Neural cell (in vitro differentiated cells): Measurements from ENCODE around the gene BCAS1. TPM values are rescaled to one million over a fixed set of nuclear protein-coding genes. Genes with fewer than 3 reads are reported as not detected.
A peak's percentile ranks its signal among the peaks of the same experiment; 100 is the strongest.

Experiments
- H2AFZ ChIP-seq: fragments of 200-600, 300-800 bp; sonication (generic), shearing (Covaris generic); 2 replicates; pipeline ENCODE4 v1.6.0; 2014; ENCODE audit warnings: low read depth, mild to moderate bottlenecking, antibody characterized with exemption, low read length, moderate library complexity
- H3F3A ChIP-seq: fragments of 200-600 bp; shearing (Covaris generic); 2 replicates; pipeline ENCODE4 v1.6.1; 2016; ENCODE audit warnings: mild to moderate bottlenecking, moderate library complexity, mixed read lengths, antibody characterized with exemption, low read length; ENCODE audit not compliant: insufficient read depth, poor library complexity, severe bottlenecking
- H3K27ac ChIP-seq: fragments of 200-600, 300-800 bp; sonication (generic), shearing (Covaris generic); 2 replicates; pipeline ENCODE4 v1.5.1; 2014; ENCODE audit warnings: mild to moderate bottlenecking, low read length, moderate library complexity
- H3K27me3 ChIP-seq: fragments of 300-800, 200-600 bp; sonication (generic), shearing (Covaris generic); 2 replicates; pipeline ENCODE4 v1.6.0; 2014; ENCODE audit warnings: mild to moderate bottlenecking, low read depth, low read length, moderate library complexity; ENCODE audit not compliant: insufficient read depth
- H3K36me3 ChIP-seq: fragments of 300-800, 200-600 bp; sonication (generic), shearing (Covaris generic); 2 replicates; pipeline ENCODE4 v1.5.1; 2014; ENCODE audit warnings: mild to moderate bottlenecking, antibody characterized with exemption, low read length, moderate library complexity; ENCODE audit not compliant: insufficient read depth
- H3K4me2 ChIP-seq: fragments of 300-800, 200-600 bp; sonication (generic), shearing (Covaris generic); 2 replicates; pipeline ENCODE4 v1.6.0; 2014; ENCODE audit warnings: mild to moderate bottlenecking, low read length
- H3K4me3 ChIP-seq: fragments of 300-800, 200-600 bp; sonication (generic), shearing (Covaris generic); 2 replicates; pipeline ENCODE4 v1.5.1; 2014; ENCODE audit warnings: mild to moderate bottlenecking, low read length, moderate library complexity
- H3K79me2 ChIP-seq: fragments of 200-600 bp; shearing (Covaris generic); replicated peaks from 2 replicates; pipeline ENCODE4 v1.6.0; 2014; ENCODE audit warnings: mild to moderate bottlenecking, low read length, moderate library complexity; ENCODE audit not compliant: insufficient read depth
- H3K9ac ChIP-seq: fragments of 300-800, 200-600 bp; sonication (generic), shearing (Covaris generic); 2 replicates; pipeline ENCODE4 v1.6.1; 2016; ENCODE audit warnings: mild to moderate bottlenecking, low read length, mixed read lengths
- H3K9me2 ChIP-seq: fragments of 200-600 bp; shearing (Covaris generic); 2 replicates; pipeline ENCODE4 v1.6.1; 2016; ENCODE audit warnings: mild to moderate bottlenecking, low read length, mixed read lengths; ENCODE audit not compliant: insufficient read depth
- H3K9me3 ChIP-seq: fragments of 200-600, 300-800 bp; sonication (generic), shearing (Covaris generic); 2 replicates; pipeline ENCODE4 v1.6.1; 2016; ENCODE audit warnings: mild to moderate bottlenecking, mixed run types, low read length, moderate library complexity, mixed read lengths
- H4K20me1 ChIP-seq: fragments of 200-600 bp; shearing (Covaris generic); 2 replicates; pipeline ENCODE4 v1.6.1; 2016; ENCODE audit warnings: mild to moderate bottlenecking, mixed run types; ENCODE audit not compliant: insufficient read depth
- EP300 ChIP-seq: fragments of 450-650 bp; conservative IDR thresholded peaks from 2 replicates; pipeline ENCODE4 v1.6.1; 2014; ENCODE audit warnings: antibody characterized with exemption, mild to moderate bottlenecking, moderate library complexity; ENCODE audit not compliant: poor library complexity, severe bottlenecking
- EZH2 ChIP-seq: fragments of 200-600, 300-800 bp; shearing (Covaris generic), sonication (generic); IDR thresholded peaks from 2 replicates; pipeline ENCODE4 v1.6.1; 2014; ENCODE audit warnings: antibody characterized with exemption, low read length, borderline replicate concordance, mild to moderate bottlenecking; ENCODE audit not compliant: insufficient read depth, poor library complexity, severe bottlenecking
- MXI1 ChIP-seq: fragments of 450-650 bp; conservative IDR thresholded peaks from 2 replicates; pipeline ENCODE4 v1.6.1; 2014; ENCODE audit warnings: antibody characterized with exemption, mild to moderate bottlenecking; ENCODE audit not compliant: poor library complexity, severe bottlenecking
- POLR2AphosphoS5 ChIP-seq: IDR thresholded peaks from 2 replicates; pipeline ENCODE4 v1.6.1; 2012
- RAD21 ChIP-seq: fragments of 450-650 bp; conservative IDR thresholded peaks from 2 replicates; pipeline ENCODE4 v1.6.1; 2014; ENCODE audit warnings: antibody characterized with exemption, mild to moderate bottlenecking, moderate library complexity
- SMC3 ChIP-seq: fragments of 450-650 bp; conservative IDR thresholded peaks from 2 replicates; pipeline ENCODE4 v1.6.1; 2014; ENCODE audit warnings: antibody characterized with exemption, mild to moderate bottlenecking, moderate library complexity; ENCODE audit not compliant: poor library complexity
- TAF1 ChIP-seq: IDR thresholded peaks from 2 replicates; pipeline ENCODE4 v1.6.1; 2012; ENCODE audit warnings: low read depth
- polyA plus RNA-seq: library from polyadenylated mRNA; depleted of rRNA; stranded (reverse); fragments of >200 nt; gene quantifications from 2 replicates; pipeline ENCODE4 v1.2.3, GENCODE V29; 2014
- TF ChIP-seq, protein P1 (sequence below): IDR thresholded peaks from 2 replicates; pipeline ENCODE4 v1.6.1; 2012; ENCODE audit warnings: borderline replicate concordance
- TF ChIP-seq, protein P2 (sequence below): fragments of 450-650 bp; IDR thresholded peaks from 2 replicates; pipeline ENCODE4 v1.5.1; 2014; ENCODE audit warnings: antibody characterized with exemption, mild to moderate bottlenecking, moderate library complexity; ENCODE audit not compliant: poor library complexity, severe bottlenecking

Gene BCAS1
- polyA plus RNA-seq, 1 donor from 2014 or later: not detected

DNA sequence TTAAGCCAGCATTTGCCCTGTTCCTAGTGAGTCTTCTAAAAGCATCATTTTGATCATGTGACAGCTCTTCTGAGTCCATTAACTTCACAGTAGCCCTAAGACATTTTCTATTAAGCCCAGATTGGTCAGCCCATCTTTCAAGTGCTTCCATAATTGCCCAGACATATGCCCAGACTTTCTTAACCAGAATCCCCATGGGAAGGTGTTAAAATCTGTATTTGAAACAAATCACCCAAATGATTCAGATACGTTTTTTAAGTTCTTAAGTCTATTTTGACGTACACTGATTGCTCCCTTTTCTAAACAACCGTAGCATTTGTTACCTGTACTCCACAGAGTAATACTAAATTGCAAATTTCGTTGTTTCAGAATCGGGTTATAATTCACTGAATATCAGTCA, 89.3 kb downstream of the BCAS1 start (continued):
- TF ChIP-seq POLR2AphosphoS5: no peak

DNA sequence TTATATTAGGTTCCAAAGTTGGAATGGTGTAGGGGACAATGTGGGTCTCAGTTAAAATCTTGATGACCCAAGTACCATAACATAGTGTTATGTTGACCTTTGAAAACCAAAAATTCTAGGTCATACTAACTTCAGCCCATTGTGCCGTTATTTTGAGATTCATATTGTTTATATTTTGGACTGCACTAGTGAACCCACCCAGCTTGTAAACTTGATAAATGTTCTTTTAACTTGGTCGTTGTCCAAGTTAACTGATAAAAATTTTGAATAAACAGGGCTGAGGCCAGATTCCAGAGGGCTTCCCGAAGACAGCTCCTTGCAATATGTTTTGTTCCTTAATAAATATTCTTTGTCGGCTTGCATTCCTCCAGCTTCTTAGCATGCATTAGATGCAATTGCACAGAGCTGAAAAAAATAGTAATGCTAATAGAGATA, 90.3 kb downstream of the BCAS1 start:
- Histone ChIP-seq H3K27me3 (no peaks in the 10 kb centered on the region), H3K36me3 (no peaks in the 10 kb centered on the region), H3K4me2 (no peak overlapping the region), H2AFZ (no peak overlapping the region), H3K9me3 (no peaks in the 10 kb centered on the region), H3K79me2 (no peaks in the 10 kb centered on the region), H3K9me2 (no peaks in the 10 kb centered on the region), H4K20me1 (no peaks in the 10 kb centered on the region), H3K27ac (peak overlapping the region; percentile 29), H3K9ac (no peak overlapping the region), H3F3A (no peaks in the 10 kb centered on the region), H3K4me3 (no peak overlapping the region)
- no peak for TF ChIP-seq MXI1

DNA sequence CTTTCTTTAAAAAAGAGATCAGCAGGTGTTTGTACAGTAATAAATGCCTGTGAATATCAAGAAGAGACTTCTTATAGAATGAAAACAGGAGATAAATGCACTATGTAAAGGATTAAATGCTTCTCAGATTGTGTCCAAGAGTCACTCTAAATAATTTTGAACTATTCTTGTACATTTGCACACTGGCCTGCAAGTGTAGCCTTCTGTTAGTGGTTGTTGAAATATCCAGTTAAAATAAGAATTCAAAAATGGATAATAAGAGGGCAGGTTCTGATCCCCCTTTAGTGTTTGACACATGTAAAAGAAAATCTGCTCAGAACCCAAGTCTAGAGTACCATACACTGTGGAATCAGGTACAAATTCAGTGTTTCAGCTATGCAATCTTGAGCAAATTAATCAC, 91.9 kb downstream of the BCAS1 start:
- H3K27ac ChIP-seq: no peak overlapping the region
- no peaks in the 10 kb centered on the region for H3K36me3 ChIP-seq
- no peaks in the 10 kb centered on the region for H3F3A ChIP-seq
- no peaks in the 10 kb centered on the region for H3K9me2 ChIP-seq
- TF ChIP-seq EZH2: no peak
- TF ChIP-seq SMC3: no peak
- no peak for TF ChIP-seq POLR2AphosphoS5
- no peak for TF ChIP-seq RAD21
- TF ChIP-seq, protein P1, sequence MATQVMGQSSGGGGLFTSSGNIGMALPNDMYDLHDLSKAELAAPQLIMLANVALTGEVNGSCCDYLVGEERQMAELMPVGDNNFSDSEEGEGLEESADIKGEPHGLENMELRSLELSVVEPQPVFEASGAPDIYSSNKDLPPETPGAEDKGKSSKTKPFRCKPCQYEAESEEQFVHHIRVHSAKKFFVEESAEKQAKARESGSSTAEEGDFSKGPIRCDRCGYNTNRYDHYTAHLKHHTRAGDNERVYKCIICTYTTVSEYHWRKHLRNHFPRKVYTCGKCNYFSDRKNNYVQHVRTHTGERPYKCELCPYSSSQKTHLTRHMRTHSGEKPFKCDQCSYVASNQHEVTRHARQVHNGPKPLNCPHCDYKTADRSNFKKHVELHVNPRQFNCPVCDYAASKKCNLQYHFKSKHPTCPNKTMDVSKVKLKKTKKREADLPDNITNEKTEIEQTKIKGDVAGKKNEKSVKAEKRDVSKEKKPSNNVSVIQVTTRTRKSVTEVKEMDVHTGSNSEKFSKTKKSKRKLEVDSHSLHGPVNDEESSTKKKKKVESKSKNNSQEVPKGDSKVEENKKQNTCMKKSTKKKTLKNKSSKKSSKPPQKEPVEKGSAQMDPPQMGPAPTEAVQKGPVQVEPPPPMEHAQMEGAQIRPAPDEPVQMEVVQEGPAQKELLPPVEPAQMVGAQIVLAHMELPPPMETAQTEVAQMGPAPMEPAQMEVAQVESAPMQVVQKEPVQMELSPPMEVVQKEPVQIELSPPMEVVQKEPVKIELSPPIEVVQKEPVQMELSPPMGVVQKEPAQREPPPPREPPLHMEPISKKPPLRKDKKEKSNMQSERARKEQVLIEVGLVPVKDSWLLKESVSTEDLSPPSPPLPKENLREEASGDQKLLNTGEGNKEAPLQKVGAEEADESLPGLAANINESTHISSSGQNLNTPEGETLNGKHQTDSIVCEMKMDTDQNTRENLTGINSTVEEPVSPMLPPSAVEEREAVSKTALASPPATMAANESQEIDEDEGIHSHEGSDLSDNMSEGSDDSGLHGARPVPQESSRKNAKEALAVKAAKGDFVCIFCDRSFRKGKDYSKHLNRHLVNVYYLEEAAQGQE: no peak
- TF ChIP-seq, protein P2, sequence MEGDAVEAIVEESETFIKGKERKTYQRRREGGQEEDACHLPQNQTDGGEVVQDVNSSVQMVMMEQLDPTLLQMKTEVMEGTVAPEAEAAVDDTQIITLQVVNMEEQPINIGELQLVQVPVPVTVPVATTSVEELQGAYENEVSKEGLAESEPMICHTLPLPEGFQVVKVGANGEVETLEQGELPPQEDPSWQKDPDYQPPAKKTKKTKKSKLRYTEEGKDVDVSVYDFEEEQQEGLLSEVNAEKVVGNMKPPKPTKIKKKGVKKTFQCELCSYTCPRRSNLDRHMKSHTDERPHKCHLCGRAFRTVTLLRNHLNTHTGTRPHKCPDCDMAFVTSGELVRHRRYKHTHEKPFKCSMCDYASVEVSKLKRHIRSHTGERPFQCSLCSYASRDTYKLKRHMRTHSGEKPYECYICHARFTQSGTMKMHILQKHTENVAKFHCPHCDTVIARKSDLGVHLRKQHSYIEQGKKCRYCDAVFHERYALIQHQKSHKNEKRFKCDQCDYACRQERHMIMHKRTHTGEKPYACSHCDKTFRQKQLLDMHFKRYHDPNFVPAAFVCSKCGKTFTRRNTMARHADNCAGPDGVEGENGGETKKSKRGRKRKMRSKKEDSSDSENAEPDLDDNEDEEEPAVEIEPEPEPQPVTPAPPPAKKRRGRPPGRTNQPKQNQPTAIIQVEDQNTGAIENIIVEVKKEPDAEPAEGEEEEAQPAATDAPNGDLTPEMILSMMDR: no peak
- H3K27me3 ChIP-seq: no peaks in the 10 kb centered on the region
- no peak overlapping the region for H3K4me2 ChIP-seq
- H2AFZ ChIP-seq: no peak overlapping the region
- H3K79me2 ChIP-seq: no peaks in the 10 kb centered on the region
- H3K9me3 ChIP-seq: no peaks in the 10 kb centered on the region
- H4K20me1 ChIP-seq: no peaks in the 10 kb centered on the region
- H3K9ac ChIP-seq: no peak overlapping the region
- no peak overlapping the region for H3K4me3 ChIP-seq

DNA sequence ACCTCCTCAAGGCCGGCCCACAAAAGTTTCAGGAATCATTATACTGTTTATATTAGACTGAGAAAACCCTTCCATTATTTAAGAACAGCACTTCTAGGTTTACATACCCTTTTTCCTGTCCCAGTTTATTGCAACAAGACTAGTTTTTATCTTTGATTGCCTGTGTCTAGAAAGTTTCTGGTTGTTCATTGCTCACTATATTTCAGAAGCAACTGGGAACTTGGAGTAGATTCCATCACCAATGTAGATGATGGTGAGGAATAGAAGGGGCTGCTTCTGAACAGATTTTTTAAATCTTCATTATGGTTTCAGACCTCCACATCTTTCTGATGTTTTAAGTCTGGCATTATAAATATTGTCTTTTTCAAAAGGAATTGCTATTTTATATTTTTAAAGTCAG, 93.0 kb downstream of the BCAS1 start:
- Histone ChIP-seq H4K20me1 (no peaks in the 10 kb centered on the region), H3K4me2 (no peak overlapping the region), H2AFZ (no peak overlapping the region), H3K27me3 (no peaks in the 10 kb centered on the region), H3K9me2 (no peaks in the 10 kb centered on the region), H3K27ac (no peak overlapping the region), H3K4me3 (no peak overlapping the region), H3K79me2 (no peaks in the 10 kb centered on the region), H3F3A (no peaks in the 10 kb centered on the region), H3K36me3 (no peaks in the 10 kb centered on the region), H3K9ac (no peak overlapping the region), H3K9me3 (no peaks in the 10 kb centered on the region)
- TF ChIP-seq TAF1 (no peak), RAD21 (no peak), SMC3 (no peak), MXI1 (no peak), EP300 (no peak), POLR2AphosphoS5 (no peak), EZH2 (no peak)
- TF ChIP-seq, protein P1: no peak
- TF ChIP-seq, protein P2: no peak
